HT-29 (cell line): ENCODE results near the gene CEP63. TPM values are rescaled to one million over a fixed set of nuclear protein-coding genes. Genes with fewer than 3 reads are reported as not detected.

Source experiments
- DNase-seq: peaks from one replicate; pipeline ENCODE4 v3.0.0-alpha.2; 2015; ENCODE audit warnings: low spot score
- total RNA-seq: library from RNA; depleted of rRNA; stranded (reverse); fragments of >200 nt; shearing (Covaris generic); gene quantifications from 2 replicates; pipeline ENCODE4 v1.2.3, GENCODE V29; 2014

Gene CEP63
- total RNA-seq, 1 experiment from 2014 or later, result 6.0 TPM

- DNase-seq, result no peak
Measured at GRCh38 chr3:134468519-134468918, 17.3 kb upstream of the CEP63 start.

GRCh38 chr3:134471521-134472193 is 14.2 kb upstream of the CEP63 start:
- no peak for DNase-seq

GRCh38 chr3:134472831-134473230 is 13.0 kb upstream of the CEP63 start:
- DNase-seq, result no peak

- peak; percentile 97 for DNase-seq
Measured at GRCh38 chr3:134473868-134474546, 11.8 kb upstream of the CEP63 start.

- DNase-seq, result no peak
Measured at GRCh38 chr3:134474956-134475355, 10.9 kb upstream of the CEP63 start.

- no peak for DNase-seq
Measured at GRCh38 chr3:134476306-134476705, 9.6 kb upstream of the CEP63 start.

GRCh38 chr3:134477002-134477401 is 8.9 kb upstream of the CEP63 start:
- DNase-seq, result no peak

GRCh38 chr3:134477938-134478337 is 7.9 kb upstream of the CEP63 start:
- no peak for DNase-seq

- DNase-seq, result no peak
Measured at GRCh38 chr3:134480546-134480945, 5.3 kb upstream of the CEP63 start.

GRCh38 chr3:134481166-134481565 is 4.7 kb upstream of the CEP63 start:
- DNase-seq, result no peak

GRCh38 chr3:134482622-134483021 is 3.2 kb upstream of the CEP63 start:
- DNase-seq, result no peak

GRCh38 chr3:134483195-134483900 is 2.5 kb upstream of the CEP63 start:
- DNase-seq, result no peak

GRCh38 chr3:134485075-134485717 is 661 bp upstream of the CEP63 start:
- peak; percentile 47 for DNase-seq

GRCh38 chr3:134486577-134487041 is 752 bp downstream of the CEP63 start:
- peak; percentile 35 for DNase-seq

GRCh38 chr3:134487406-134487805 is 1.5 kb downstream of the CEP63 start:
- DNase-seq, result no peak

GRCh38 chr3:134494495-134494894 is 8.6 kb downstream of the CEP63 start:
- no peak for DNase-seq

GRCh38 chr3:134495980-134496379 is 10.1 kb downstream of the CEP63 start:
- DNase-seq, result no peak

- DNase-seq, result no peak
Measured at GRCh38 chr3:134496471-134497071, 10.7 kb downstream of the CEP63 start.

GRCh38 chr3:134503266-134503665 is 17.4 kb downstream of the CEP63 start:
- no peak for DNase-seq

- no peak for DNase-seq
Measured at GRCh38 chr3:134504132-134504531, 18.3 kb downstream of the CEP63 start.

GRCh38 chr3:134505485-134505884 is 19.6 kb downstream of the CEP63 start:
- no peak for DNase-seq

GRCh38 chr3:134511500-134511899 is 25.6 kb downstream of the CEP63 start:
- no peak for DNase-seq
